Ovary (tissue), 3 donors: ENCODE measurements around the gene GPR108.

ENCODE experiments used
- CTCF ChIP-seq, 3 donors: fragments of 450-650 bp in 2 of 3; fragments of 200-600 bp in 1 of 3; IDR thresholded peaks; one replicate each; pipeline versions ENCODE4 v1.5.1 to v1.8.0; 2016 to 2022; ENCODE audit warnings: antibody characterized with exemption in 3 of 3, mild to moderate bottlenecking in 1 of 3
- EP300 ChIP-seq: sonication (generic); formaldehyde crosslinking; IDR thresholded peaks from one replicate; pipeline ENCODE4 v1.6.1; 2017; ENCODE audit warnings: antibody characterized with exemption
- POLR2A ChIP-seq: fragments of 450-650 bp; IDR thresholded peaks from one replicate; pipeline ENCODE4 v1.6.1; 2017; ENCODE audit warnings: antibody characterized with exemption, mild to moderate bottlenecking, moderate library complexity
- donor health status: DM: no; HTN: no; CAD: no.

- TF ChIP-seq CTCF (IDR thresholded peaks at IDR 0.05) = no peak
- no peak for TF ChIP-seq POLR2A
- TF ChIP-seq EP300 = no peak
These were observed 3.2 kb downstream of the GPR108 start for GRCh38 chr19:6734096-6734696.
